Measurements from ENCODE around the gene ACO1.

The ACO1 gene

DNA sequence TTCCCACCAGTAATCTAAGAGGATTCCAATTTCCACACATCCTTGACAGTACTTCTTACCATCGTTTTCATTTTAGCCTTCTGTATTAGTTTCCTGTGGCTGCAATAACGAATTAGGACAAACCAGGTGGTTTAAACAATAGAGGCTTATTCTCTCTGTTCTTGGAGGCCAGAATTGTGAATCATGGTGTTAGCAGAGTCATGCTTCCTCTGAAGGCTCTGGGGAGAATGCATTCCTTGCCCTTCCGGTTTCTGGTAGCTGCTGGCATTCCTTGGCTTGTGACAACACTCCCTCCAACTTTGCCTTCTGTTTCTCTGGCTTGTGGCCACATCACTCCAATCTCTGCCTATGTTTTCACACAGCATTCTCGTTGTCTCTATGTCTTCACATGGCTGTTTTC is 118.0 kb downstream of the ACO1 start:
- DNase-seq, result no peak

DNA sequence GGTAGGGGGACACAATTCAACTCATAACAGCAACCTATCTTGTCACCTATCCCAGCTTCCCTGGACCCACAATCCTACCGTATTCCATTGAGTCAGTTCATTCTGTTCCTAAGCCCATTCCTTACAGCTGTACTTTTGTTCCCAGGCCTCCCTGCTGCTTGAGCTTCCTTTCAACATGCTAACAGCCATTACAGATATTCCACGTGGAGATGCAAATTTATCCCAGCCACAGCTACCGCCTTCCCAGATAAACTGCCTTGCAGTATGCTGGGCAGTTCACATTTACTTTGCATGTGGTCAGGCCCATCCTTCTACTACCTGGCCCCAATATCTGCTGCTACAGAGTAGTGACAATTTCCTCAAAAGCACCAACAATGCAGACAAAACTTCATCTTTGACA is 118.6 kb downstream of the ACO1 start:
- no peak for DNase-seq
